HG02840 (cell line): ENCODE data around the gene PICK1.

Source experiments
- ATAC-seq: cut with Tn5 transposase; IDR thresholded peaks from one replicate; pipeline ENCODE4 v1.9.1; 2021; ENCODE audit warnings: mild to moderate bottlenecking, moderate library complexity, moderate number of reproducible peaks; ENCODE audit not compliant: unreplicated experiment, low FRiP score

The PICK1 gene

DNA sequence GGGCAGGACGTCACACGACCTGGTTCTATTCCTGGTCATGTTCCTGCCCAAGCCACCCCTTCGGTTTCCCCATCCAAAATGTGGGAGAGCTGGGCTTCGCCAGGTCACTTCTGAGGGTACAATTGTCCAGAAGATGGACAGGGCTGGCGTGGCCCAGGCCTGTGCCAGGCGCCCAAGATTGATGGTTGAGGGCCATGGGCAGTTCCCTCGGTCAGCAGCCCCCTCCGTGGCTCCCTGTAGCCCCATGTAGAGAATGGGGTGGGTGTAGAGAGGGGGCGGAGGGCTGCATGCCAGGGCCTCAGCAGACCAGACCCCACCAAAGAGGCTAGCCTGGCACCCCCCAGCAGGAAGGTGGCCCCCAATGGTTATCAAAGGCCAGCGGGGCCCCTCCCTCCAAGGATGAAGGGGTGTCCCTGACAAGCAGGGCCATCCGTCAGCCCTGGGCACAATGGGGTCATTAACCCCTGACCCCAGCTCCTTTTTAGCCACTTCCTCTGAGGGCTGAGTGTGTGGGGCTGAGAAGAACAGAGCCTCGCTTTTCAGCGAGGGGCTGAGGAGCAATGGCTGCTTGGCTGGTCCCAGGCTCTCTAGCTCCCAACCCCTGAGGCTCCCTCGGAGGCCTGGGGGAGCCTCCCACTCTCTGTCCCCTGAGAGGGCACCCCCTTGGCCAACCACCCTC, 11.0 kb upstream of the PICK1 start:
- ATAC-seq: no peak

DNA sequence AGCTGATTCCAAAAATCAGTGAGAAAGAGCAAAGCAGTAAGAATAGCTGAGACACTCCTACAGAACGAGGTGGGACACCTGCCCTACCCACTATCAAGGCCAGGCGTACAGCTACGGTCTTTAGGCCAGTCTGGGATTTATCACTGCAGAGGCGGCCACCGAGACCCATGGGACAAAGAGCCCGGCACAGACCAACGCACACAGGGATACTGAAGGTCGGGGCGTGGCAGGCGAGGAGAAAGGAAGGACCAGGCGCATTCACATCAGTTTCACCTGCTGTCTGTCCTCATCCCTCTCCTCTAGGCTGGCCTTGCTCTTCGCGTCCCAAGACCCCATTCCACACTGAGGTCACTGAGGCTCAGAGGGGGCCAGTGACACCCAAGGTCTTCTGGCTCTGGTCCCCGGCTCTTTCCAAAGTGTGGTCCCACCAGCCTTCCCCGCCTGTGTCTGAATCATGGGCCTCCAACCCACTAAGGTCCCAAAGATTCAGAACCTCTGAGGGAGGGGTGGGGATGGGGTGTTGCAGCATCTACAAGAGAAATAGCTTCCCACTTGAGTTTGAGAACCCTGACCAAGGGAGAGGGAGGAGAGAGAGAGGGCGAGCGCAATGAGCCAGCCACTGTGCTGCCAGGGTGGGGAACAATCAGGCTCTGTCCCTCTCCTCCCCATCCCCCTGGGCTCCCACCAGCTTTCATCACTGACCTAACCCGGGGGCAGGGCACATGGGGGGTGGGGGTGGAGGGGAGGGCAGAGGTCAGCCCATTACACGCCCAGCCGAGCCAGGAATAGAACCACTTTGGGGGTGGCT, 7.2 kb upstream of the PICK1 start:
- ATAC-seq: no peak

DNA sequence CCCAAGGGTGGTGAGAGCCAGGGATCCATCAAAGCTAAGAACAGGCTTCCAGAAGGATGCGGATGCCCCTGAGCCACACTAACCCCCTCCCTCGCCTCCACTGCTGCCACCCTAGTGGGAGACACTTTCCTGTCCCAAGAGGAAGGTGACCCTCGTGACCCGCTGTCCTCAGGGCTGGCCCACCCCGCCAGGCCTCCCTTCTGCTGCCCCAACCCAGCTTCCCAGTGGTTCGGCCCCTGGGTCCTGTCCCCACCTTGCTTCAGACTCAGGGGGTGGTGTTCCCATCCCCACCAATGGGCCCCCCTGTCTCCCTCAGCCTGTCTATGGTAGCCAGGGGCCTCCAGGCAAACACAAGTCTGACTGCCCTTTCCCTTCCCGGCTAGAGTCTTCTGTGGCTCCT, 6.5 kb upstream of the PICK1 start:
- no peak for ATAC-seq

- ATAC-seq: no peak
Measured at GRCh38 chr22:38051261-38051660, 5.9 kb upstream of the PICK1 start.

GRCh38 chr22:38051900-38052862, 5.0 kb upstream of the PICK1 start:
- no peak for ATAC-seq

GRCh38 chr22:38062791-38063190, 5.6 kb downstream of the PICK1 start:
- no peak for ATAC-seq

DNA sequence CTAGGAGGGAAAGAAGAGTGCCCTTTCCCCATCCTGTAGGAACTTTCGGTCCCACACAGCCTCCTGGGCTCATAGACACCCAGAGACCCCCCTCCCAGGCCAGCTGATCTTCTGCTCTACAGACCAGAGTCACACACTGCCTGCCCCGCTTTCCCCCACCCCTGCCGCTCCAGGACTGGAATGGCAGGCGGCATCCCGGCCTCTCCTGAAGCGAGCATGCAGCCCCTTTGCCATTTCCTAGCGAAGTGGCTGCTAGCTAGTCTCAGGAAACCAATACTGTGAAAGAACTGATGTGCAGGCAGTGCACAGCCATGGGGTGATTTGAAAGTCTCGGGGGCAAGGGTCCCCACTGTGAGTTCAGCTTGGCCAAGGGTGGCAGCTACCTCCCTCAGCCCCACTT, 8.3 kb downstream of the PICK1 start:
- ATAC-seq: no peak

GRCh38 chr22:38066381-38067027, 9.3 kb downstream of the PICK1 start:
- ATAC-seq: no peak

- ATAC-seq: no peak
Measured at GRCh38 chr22:38067028-38067415, 9.8 kb downstream of the PICK1 start.

DNA sequence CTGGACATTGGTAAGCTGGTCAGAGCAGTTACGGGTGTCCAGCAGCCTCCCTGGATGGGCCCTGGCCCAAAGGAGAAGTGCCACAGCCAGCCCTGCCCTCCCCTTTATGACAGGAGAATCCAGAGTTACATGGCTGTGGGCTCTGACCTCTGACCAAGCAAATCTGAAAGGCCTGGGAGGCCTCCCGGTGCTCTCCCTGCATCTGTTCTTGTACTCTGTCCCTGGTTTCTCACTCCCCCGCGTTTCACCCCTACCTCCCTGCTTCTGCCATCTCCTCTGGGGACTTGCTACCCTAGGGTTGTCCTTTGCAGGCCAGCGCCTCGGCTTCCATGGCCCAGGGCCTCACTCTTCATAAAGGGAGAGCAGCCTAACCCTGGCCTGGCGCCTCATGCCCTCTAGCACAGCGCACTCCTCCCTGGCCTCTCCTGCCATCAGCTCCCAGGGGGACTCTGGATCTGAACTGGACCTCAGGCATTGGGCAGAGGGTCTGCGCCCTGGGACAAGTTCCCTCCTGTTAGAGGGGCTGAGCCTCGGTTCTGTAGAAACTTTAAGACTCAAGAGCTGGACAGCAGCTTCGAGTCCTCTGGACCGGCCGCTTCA, 10.7 kb downstream of the PICK1 start:
- no peak for ATAC-seq

DNA sequence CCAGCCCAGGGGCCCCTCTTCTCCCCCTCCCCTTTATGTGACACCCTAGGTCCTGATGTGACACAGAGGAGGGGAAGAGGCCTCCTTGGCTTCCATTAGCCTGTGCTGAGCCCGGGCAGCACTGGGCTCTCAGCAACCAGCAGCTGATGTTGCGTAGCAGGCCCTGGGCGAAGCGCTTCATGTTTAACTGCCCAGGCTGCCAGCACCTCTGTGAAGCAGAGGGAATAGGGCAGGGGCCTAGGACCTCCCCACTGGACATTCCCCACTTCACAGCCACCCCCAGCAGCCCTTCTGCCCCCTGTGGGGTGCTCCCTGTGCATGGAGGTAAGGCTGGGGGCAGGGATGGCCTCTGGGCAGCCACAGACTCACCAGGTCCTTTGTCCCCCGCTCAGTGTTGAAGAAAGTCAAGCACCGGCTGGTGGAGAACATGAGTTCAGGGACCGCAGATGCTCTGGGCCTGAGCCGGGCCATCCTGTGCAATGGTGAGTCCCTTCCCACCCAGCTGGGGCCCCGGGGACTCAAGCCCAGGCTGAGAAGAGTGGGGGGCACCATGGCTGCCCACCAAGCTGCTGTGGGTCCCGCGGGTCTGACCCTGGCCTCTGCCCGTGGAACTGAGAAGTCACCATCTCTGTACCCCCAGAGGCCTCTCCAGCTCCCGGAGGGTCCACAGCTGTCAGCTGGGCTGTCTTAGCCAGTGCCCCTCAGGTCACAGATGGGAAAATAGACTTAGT, 11.6 kb downstream of the PICK1 start:
- no peak for ATAC-seq

GRCh38 chr22:38069372-38070249, 12.4 kb downstream of the PICK1 start:
- ATAC-seq: no peak

GRCh38 chr22:38070250-38070921, 13.2 kb downstream of the PICK1 start:
- no peak for ATAC-seq

DNA sequence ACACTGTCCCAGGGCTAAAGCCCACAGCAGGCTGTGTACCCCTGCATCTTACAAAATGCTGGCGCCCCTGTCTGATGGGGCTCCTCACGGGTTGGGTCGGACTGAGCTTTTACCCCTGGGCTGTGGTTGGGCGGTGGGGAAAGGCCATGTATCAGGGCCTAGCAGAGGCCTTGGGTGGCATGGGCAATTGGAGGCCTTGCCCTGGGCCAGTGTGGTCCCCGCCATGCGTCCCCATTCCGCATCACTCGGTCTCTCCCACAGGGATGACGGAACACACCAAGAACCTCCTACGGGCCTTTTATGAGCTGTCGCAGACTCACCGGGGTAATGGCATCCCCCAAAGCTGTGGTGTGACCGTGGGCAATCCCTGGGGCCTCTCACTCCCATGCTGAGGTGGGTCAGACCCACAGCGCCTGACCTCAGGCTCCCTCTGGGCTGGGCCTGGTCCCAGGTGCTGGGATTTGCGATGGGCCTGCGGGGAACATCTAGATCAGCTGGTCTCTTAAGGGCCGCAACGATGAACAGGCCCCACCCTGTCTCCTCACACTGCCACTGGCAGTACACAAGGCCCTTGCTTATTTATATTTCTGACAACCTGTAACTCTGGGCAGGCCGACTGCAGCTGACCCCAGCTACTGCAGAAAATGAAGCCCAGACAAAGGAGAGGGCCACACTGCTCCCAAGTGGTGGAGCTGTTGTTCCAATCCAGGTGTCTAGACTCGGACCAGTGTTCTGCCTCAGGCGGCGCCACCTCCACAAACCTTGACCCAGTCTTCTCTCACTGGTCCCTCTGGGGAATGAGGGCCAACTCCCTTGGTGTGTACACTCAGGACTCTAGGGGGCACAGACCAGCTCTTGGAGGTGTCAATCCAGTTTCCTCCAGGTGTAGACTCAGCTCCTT, 14.5 kb downstream of the PICK1 start:
- ATAC-seq: no peak

- no peak for ATAC-seq
Measured at GRCh38 chr22:38072322-38073149, 15.3 kb downstream of the PICK1 start.
